ENCODE results near the gene CD99L2.
A peak's percentile ranks its signal among the peaks of the same experiment; 100 is the strongest.

Gene CD99L2

GRCh38 chrX:150761819-150762216, 136.7 kb downstream of the CD99L2 start:
- DNase-seq (ENCODE audit: low read depth) = no peak
- no peak for TF ChIP-seq CTCF (conservative IDR thresholded peaks at IDR 0.05; ENCODE audit: low read depth, low read length)
- H3K4me3 ChIP-seq (ENCODE audit: low read depth, low read length) = no peak overlapping the region

GRCh38 chrX:150761176-150761818, 137.2 kb downstream of the CD99L2 start:
- no peak overlapping the region for H3K4me3 ChIP-seq (ENCODE audit: low read depth, low read length)
- no peak for TF ChIP-seq CTCF (conservative IDR thresholded peaks at IDR 0.05; ENCODE audit: low read depth, low read length)
- DNase-seq (ENCODE audit: low read depth) = no peak

- TF ChIP-seq CTCF (conservative IDR thresholded peaks at IDR 0.05; ENCODE audit: low read depth, low read length) = no peak
- no peak overlapping the region for H3K4me3 ChIP-seq (ENCODE audit: low read depth, low read length)
- DNase-seq (ENCODE audit: low read depth) = peak; percentile 17
Observed at GRCh38 chrX:150759568-150760416, 138.7 kb downstream of the CD99L2 start.

GRCh38 chrX:150757371-150757770, 141.1 kb downstream of the CD99L2 start:
- DNase-seq (ENCODE audit: low read depth) = no peak
- no peak for TF ChIP-seq CTCF (conservative IDR thresholded peaks at IDR 0.05; ENCODE audit: low read depth, low read length)
- H3K4me3 ChIP-seq (ENCODE audit: low read depth, low read length) = no peak overlapping the region

- no peak for DNase-seq (ENCODE audit: low read depth)
- no peak overlapping the region for H3K4me3 ChIP-seq (ENCODE audit: low read depth, low read length)
- TF ChIP-seq CTCF (conservative IDR thresholded peaks at IDR 0.05; ENCODE audit: low read depth, low read length) = no peak
Observed at GRCh38 chrX:150753968-150754367, 144.5 kb downstream of the CD99L2 start.

GRCh38 chrX:150753357-150753756, 145.1 kb downstream of the CD99L2 start:
- DNase-seq (ENCODE audit: low read depth) = no peak
- no peak overlapping the region for H3K4me3 ChIP-seq (ENCODE audit: low read depth, low read length)
- TF ChIP-seq CTCF (conservative IDR thresholded peaks at IDR 0.05; ENCODE audit: low read depth, low read length) = no peak
